OCI-LY1 (cell line): ENCODE data around the gene NPAS4.

Source experiments
- EZH2 ChIP-seq: fragments of 200-600 bp; sonication (generic), shearing (Covaris generic); IDR thresholded peaks from 2 replicates; pipeline ENCODE4 v1.8.0; 2017; ENCODE audit warnings: borderline replicate concordance, mixed run types, mild to moderate bottlenecking, antibody characterized with exemption, low read length, moderate library complexity, mixed read lengths
- TF ChIP-seq, protein P1 (sequence below): fragments of 200-600 bp; sonication (generic), shearing (Covaris generic); IDR thresholded peaks from 2 replicates; pipeline ENCODE4 v1.5.1; 2017; ENCODE audit warnings: mild to moderate bottlenecking, antibody characterized with exemption, low read length, moderate library complexity, mixed read lengths

DNA sequence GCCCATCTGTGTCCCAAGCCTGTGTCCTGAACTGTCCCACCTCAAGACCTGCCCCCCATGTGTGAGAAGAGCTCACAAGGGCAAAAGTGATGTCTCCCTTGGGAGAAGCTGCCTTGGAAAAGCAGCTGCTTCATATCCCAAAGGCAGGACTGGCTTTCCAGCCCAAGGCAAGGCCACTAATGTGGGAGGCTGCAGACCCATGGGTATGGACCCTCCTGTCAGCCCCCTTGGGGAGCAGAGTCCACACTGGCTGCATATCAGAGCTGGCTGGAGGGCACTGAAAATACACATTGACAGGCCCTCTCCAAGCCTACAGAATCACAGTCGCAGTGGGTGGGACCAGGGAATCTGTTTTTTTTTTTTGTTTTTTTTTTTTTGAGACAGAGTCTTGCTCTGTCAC, 48.6 kb downstream of the NPAS4 start:
- TF ChIP-seq, protein P1, sequence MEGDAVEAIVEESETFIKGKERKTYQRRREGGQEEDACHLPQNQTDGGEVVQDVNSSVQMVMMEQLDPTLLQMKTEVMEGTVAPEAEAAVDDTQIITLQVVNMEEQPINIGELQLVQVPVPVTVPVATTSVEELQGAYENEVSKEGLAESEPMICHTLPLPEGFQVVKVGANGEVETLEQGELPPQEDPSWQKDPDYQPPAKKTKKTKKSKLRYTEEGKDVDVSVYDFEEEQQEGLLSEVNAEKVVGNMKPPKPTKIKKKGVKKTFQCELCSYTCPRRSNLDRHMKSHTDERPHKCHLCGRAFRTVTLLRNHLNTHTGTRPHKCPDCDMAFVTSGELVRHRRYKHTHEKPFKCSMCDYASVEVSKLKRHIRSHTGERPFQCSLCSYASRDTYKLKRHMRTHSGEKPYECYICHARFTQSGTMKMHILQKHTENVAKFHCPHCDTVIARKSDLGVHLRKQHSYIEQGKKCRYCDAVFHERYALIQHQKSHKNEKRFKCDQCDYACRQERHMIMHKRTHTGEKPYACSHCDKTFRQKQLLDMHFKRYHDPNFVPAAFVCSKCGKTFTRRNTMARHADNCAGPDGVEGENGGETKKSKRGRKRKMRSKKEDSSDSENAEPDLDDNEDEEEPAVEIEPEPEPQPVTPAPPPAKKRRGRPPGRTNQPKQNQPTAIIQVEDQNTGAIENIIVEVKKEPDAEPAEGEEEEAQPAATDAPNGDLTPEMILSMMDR: no peak
- no peak for TF ChIP-seq EZH2
